HEK293 (cell line): ENCODE results near the gene KPNA6.
A peak's percentile ranks its signal among the peaks of the same experiment; 100 is the strongest.
"Not testable (repeated sequence)": the region's sequence is repeated elsewhere in the genome, so short reads cannot be mapped to it uniquely, and the experiment has no call there.

ENCODE experiments used
- CTCF ChIA-PET: fragments of 350-600 bp; formaldehyde crosslinking; extraction: SDS; loops from one replicate; lab custom pipeline; 2021; ENCODE audit warnings: antibody characterized with exemption; lab: Yijun Ruan, JAX
- POLR2A ChIA-PET: fragments of 300-600 bp; formaldehyde crosslinking; extraction: SDS; loops from one replicate; lab custom pipeline; 2020; ENCODE audit warnings: antibody characterized with exemption, inconsistent platforms; lab: Yijun Ruan, JAX
- H3K27ac ChIP-seq: fragments of 200-500 bp; sonication (Bioruptor generic); 2 replicates; pipeline ENCODE4 v1.5.1; 2014; ENCODE audit warnings: low read depth, low read length, control low read depth, inconsistent platforms; ENCODE audit errors: extremely low read depth
- H3K36me3 ChIP-seq, 2 experiments: fragments of 200-500 bp in 1 of 2; sonication (Bioruptor generic) in 1 of 2; 1 replicate in 1 of 2; 2 replicates in 1 of 2; pipeline ENCODE4 v1.5.1; 2014 to 2017; ENCODE audit warnings: inconsistent platforms in 2 of 2, low read length in 2 of 2; ENCODE audit not compliant: control insufficient read depth in 2 of 2, insufficient read depth in 1 of 2
- H3K4me1 ChIP-seq: fragments of 200-500 bp; sonication (Bioruptor generic); 2 replicates; pipeline ENCODE4 v1.5.1; 2014; ENCODE audit warnings: mild to moderate bottlenecking, low read length, inconsistent platforms; ENCODE audit not compliant: control insufficient read depth, insufficient read depth
- H3K4me3 ChIP-seq: 2 replicates; pipeline ENCODE4 v1.5.1; 2011; ENCODE audit warnings: low read depth, mild to moderate bottlenecking, control low read depth, low read length, moderate library complexity
- H3K9me3 ChIP-seq: fragments of 200-500 bp; sonication (Bioruptor generic); 2 replicates; pipeline ENCODE4 v1.5.1; 2014; ENCODE audit warnings: low read depth, low read length, inconsistent platforms; ENCODE audit not compliant: control insufficient read depth, insufficient read depth
- CTCF ChIP-seq: fragments of 450-650 bp; formaldehyde crosslinking; IDR thresholded peaks from 2 replicates; pipeline ENCODE4 v1.5.1; 2016; ENCODE audit warnings: missing biosample characterization, missing genetic modification characterization
- EGR2 ChIP-seq: fragments of 450-650 bp; formaldehyde crosslinking; IDR thresholded peaks from 2 replicates; pipeline ENCODE4 v1.5.1; 2016; ENCODE audit warnings: low read depth, missing biosample characterization, missing genetic modification characterization
- GLIS1 ChIP-seq: fragments of 450-650 bp; formaldehyde crosslinking; IDR thresholded peaks from 2 replicates; pipeline ENCODE4 v1.5.1; 2016; ENCODE audit warnings: missing biosample characterization, missing genetic modification characterization
- HOXA7 ChIP-seq: sonication (generic); formaldehyde crosslinking; IDR thresholded peaks from 2 replicates; pipeline ENCODE4 v1.8.1; 2022; ENCODE audit warnings: missing genetic modification reagents, borderline replicate concordance
- PRDM10 ChIP-seq: fragments of 450-650 bp; formaldehyde crosslinking; IDR thresholded peaks from 2 replicates; pipeline ENCODE4 v1.5.1; 2016; ENCODE audit warnings: missing biosample characterization, missing genetic modification characterization
- TCF7L2 ChIP-seq: IDR thresholded peaks from 2 replicates; pipeline ENCODE4 v1.6.1; 2011; ENCODE audit warnings: low read depth, mild to moderate bottlenecking, inconsistent platforms, low read length, moderate library complexity, borderline replicate concordance
- ZBTB20 ChIP-seq: fragments of 450-650 bp; formaldehyde crosslinking; IDR thresholded peaks from 2 replicates; pipeline ENCODE4 v1.5.1; 2016; ENCODE audit warnings: missing biosample characterization, missing genetic modification characterization
- ZFHX2 ChIP-seq: fragments of 450-650 bp; formaldehyde crosslinking; conservative IDR thresholded peaks from 2 replicates; pipeline ENCODE4 v1.5.1; 2016; ENCODE audit warnings: missing biosample characterization, missing genetic modification characterization
- ZNF23 ChIP-seq: fragments of 450-650 bp; formaldehyde crosslinking; IDR thresholded peaks from 2 replicates; pipeline ENCODE4 v1.5.1; 2016; ENCODE audit warnings: missing biosample characterization, missing genetic modification characterization, borderline replicate concordance
- ZNF266 ChIP-seq: fragments of 450-650 bp; formaldehyde crosslinking; IDR thresholded peaks from 2 replicates; pipeline ENCODE4 v1.5.1; 2016; ENCODE audit warnings: missing biosample characterization, missing genetic modification characterization, low read depth
- ZNF280D ChIP-seq: fragments of 450-650 bp; formaldehyde crosslinking; IDR thresholded peaks from 2 replicates; pipeline ENCODE4 v1.5.1; 2016; ENCODE audit warnings: missing biosample characterization, missing genetic modification characterization
- ZNF341 ChIP-seq: fragments of 450-650 bp; formaldehyde crosslinking; IDR thresholded peaks from 2 replicates; pipeline ENCODE4; 2016; ENCODE audit warnings: low read depth, missing biosample characterization, missing genetic modification characterization
- ZNF785 ChIP-seq: fragments of 450-650 bp; formaldehyde crosslinking; IDR thresholded peaks from 2 replicates; pipeline ENCODE4 v1.5.1; 2016; ENCODE audit warnings: missing biosample characterization, missing genetic modification characterization

The KPNA6 gene

GRCh38 chr1:32077451-32077850 lies 30.4 kb upstream of the KPNA6 start:
- ChIA-PET CTCF (no interaction called here), POLR2A (interaction anchor here (0.7 kb wide), 1 partner anchor 26 kb away, joined by 3 read pairs; no protein-coding TSS in a partner anchor)
- H3K9me3 ChIP-seq = no peaks in the 10 kb centered on the region
- no peak overlapping the region for H3K27ac ChIP-seq
- peaks cover 15 to 58% of the 10 kb centered on the region in 2 experiments; a peak in 2 of 3 replicates for H3K36me3 ChIP-seq
- H3K4me3 ChIP-seq = no peak overlapping the region
- no peaks in the 10 kb centered on the region for H3K4me1 ChIP-seq
- TF ChIP-seq ZBTB20 (tag by site-specific recombination) (no peak), PRDM10 (tag by site-specific recombination) (peak; percentile 60), ZFHX2 (peak; percentile 58), EGR2 (0 out of 2 replicates have a peak, but pooled peaks have one; percentile 23), GLIS1 (tag by site-specific recombination) (no peak), ZNF341 (tag by site-specific recombination) (peak; percentile 52)
- TF ChIP-seq, all 188 proteins: peak for 4

- H3K4me1 ChIP-seq = no peaks in the 10 kb centered on the region
- CTCF ChIA-PET = interaction anchor here (0.6 to 1.2 kb wide), 3 partner anchors 8 to 457 kb away, joined by 4 to 5 read pairs (median 5); no protein-coding TSS in a partner anchor
- POLR2A ChIA-PET = interaction anchor here (0.6 to 2.8 kb wide), 2 partner anchors 9 to 456 kb away, joined by 4 to 26 read pairs; partner anchors contain the start of gene TMEM39B
- no peaks in the 10 kb centered on the region for H3K9me3 ChIP-seq
- no peak overlapping the region for H3K4me3 ChIP-seq
- TF ChIP-seq ZNF785 (tag by site-specific recombination) = no peak
- TF ChIP-seq ZNF280D = no peak
- no peak for TF ChIP-seq TCF7L2
- no peak for TF ChIP-seq ZNF23 (tag by site-specific recombination)
- TF ChIP-seq HOXA7 (CRISPR knock-in tag) = no peak
- no peak for TF ChIP-seq CTCF
- TF ChIP-seq ZNF266 (tag by site-specific recombination) = no peak
- H3K27ac ChIP-seq = no peak overlapping the region
- peaks cover 15 to 62% of the 10 kb centered on the region in 2 experiments; a peak in 2 of 3 replicates for H3K36me3 ChIP-seq
Measured at GRCh38 chr1:32082022-32082421, 25.8 kb upstream of the KPNA6 start.

GRCh38 chr1:32086381-32086780 lies 21.5 kb upstream of the KPNA6 start:
- H3K4me3 ChIP-seq, H3K27ac ChIP-seq, H3K9me3 ChIP-seq, H3K4me1 ChIP-seq: not testable (repeated sequence)
- H3K36me3 ChIP-seq = peaks cover 0 to 53% of the 10 kb centered on the region in 2 experiments; a peak in 2 of 3 replicates
- ChIA-PET CTCF (interaction anchor here (0.6 kb wide), 1 partner anchor 8 kb away, joined by 3 read pairs; no protein-coding TSS in a partner anchor), POLR2A (interaction anchor here (0.6 to 1.0 kb wide), 3 partner anchors 13 to 93 kb away, joined by 3 to 10 read pairs (median 3); partner anchors contain the start of genes TMEM39B and TXLNA)
